Smooth muscle cell (in vitro differentiated cells): ENCODE measurements around the gene LIPC. TPM values are rescaled to one million over a fixed set of nuclear protein-coding genes. Genes with fewer than 3 reads are reported as not detected.

Experiments
- DNase-seq: peaks from one replicate; lab custom pipeline; 2025; ENCODE audit not compliant: unreplicated experiment; lab: John Stamatoyannopoulos, UW
- H2AFZ ChIP-seq: fragments of 200-600 bp; sonication (generic); 2 replicates; pipeline ENCODE4 v1.6.0; 2016; ENCODE audit warnings: antibody characterized with exemption, low read depth, mild to moderate bottlenecking
- H3F3A ChIP-seq: fragments of 200-600 bp; sonication (generic); 2 replicates; pipeline ENCODE4 v1.6.0; 2017; ENCODE audit warnings: antibody characterized with exemption, low read depth
- H3K27ac ChIP-seq: fragments of 200-600 bp; sonication (generic); 2 replicates; pipeline ENCODE4 v1.5.1; 2016; ENCODE audit warnings: low read depth, mild to moderate bottlenecking
- H3K27me3 ChIP-seq: fragments of 200-600 bp; sonication (generic); 2 replicates; pipeline ENCODE4 v1.6.1; 2016; ENCODE audit warnings: low read depth, mild to moderate bottlenecking
- H3K36me3 ChIP-seq: fragments of 200-600 bp; sonication (generic); 2 replicates; pipeline ENCODE4 v1.5.1; 2016; ENCODE audit warnings: low read depth
- H3K4me1 ChIP-seq: fragments of 200-600 bp; sonication (generic); 2 replicates; pipeline ENCODE4 v1.5.1; 2016; ENCODE audit warnings: low read depth
- H3K4me2 ChIP-seq: fragments of 200-600 bp; sonication (generic); 2 replicates; pipeline ENCODE4 v1.6.0; 2016; ENCODE audit warnings: mild to moderate bottlenecking
- H3K4me3 ChIP-seq: fragments of 200-600 bp; sonication (generic); 2 replicates; pipeline ENCODE4 v1.5.1; 2016; ENCODE audit warnings: mild to moderate bottlenecking
- H3K79me2 ChIP-seq: fragments of 200-600 bp; sonication (generic); 2 replicates; pipeline ENCODE4 v1.6.0; 2016; ENCODE audit warnings: low read depth, mild to moderate bottlenecking
- H3K9ac ChIP-seq: fragments of 200-600 bp; sonication (generic); 2 replicates; pipeline ENCODE4 v1.6.0; 2016; ENCODE audit warnings: low read depth
- H3K9me3 ChIP-seq: fragments of 200-600 bp; sonication (generic); replicated peaks from 2 replicates; pipeline ENCODE4 v1.5.1; 2016; ENCODE audit warnings: low read depth
- H4K20me1 ChIP-seq: fragments of 200-600 bp; sonication (generic); 2 replicates; pipeline ENCODE4 v1.6.0; 2016; ENCODE audit warnings: low read depth
- CTCF ChIP-seq: fragments of 200-600 bp; sonication (generic); IDR thresholded peaks from 2 replicates; pipeline ENCODE4 v1.5.1; 2017; ENCODE audit warnings: borderline replicate concordance, mild to moderate bottlenecking, antibody characterized with exemption; ENCODE audit not compliant: insufficient read depth, poor library complexity, severe bottlenecking
- WGBS: methylation state at CpG from one replicate; pipeline ENCODE4 v1.1.7; 2016; ENCODE audit warnings: low lambda C conversion rate; 5-methylcytosine and 5-hydroxymethylcytosine counted together
- polyA plus RNA-seq: library from polyadenylated mRNA; unstranded; fragments of >200 nt; fragmentation: Nextera tagmentation; extraction: Ambion mirVana; gene quantifications from 2 replicates; pipeline ENCODE4 v1.2.1, GENCODE V29; 2016
- total RNA-seq: library from RNA; depleted of rRNA; stranded (reverse); fragments of >200 nt; gene quantifications from 2 replicates; pipeline ENCODE4 v1.2.3, GENCODE V29; 2014

LIPC gene
- total and polyA plus RNA-seq, 2 experiments from 2014 or later, result not detected

GRCh38 chr15:58595516-58596263 is 163.9 kb downstream of the LIPC start:
- Histone ChIP-seq H3K4me1 (no peaks in the 10 kb centered on the region), H3K79me2 (no peaks in the 10 kb centered on the region), H2AFZ (no peak overlapping the region), H3K9ac (no peak overlapping the region), H4K20me1 (no peaks in the 10 kb centered on the region), H3K27ac (no peak overlapping the region), H3K36me3 (peaks cover 3% of the 10 kb centered on the region), H3K27me3 (no peaks in the 10 kb centered on the region), H3K4me3 (no peak overlapping the region), H3K4me2 (no peak overlapping the region), H3F3A (no peaks in the 10 kb centered on the region), H3K9me3 (no peaks in the 10 kb centered on the region)
- WGBS, result 74% methylated on average over 3 of the region's 3 CpGs
- TF ChIP-seq CTCF, result no peak
- no peak for DNase-seq

- H3K4me1 ChIP-seq, result no peaks in the 10 kb centered on the region
- H3K27me3 ChIP-seq, result no peaks in the 10 kb centered on the region
- H3K9ac ChIP-seq, result no peak overlapping the region
- no peaks in the 10 kb centered on the region for H3F3A ChIP-seq
- no peaks in the 10 kb centered on the region for H4K20me1 ChIP-seq
- 73% methylated on average over 4 of the region's 4 CpGs for WGBS
- DNase-seq, result no peak
- peaks cover 6% of the 10 kb centered on the region for H3K79me2 ChIP-seq
- H3K9me3 ChIP-seq, result no peaks in the 10 kb centered on the region
- peaks cover 6% of the 10 kb centered on the region for H3K36me3 ChIP-seq
- H3K27ac ChIP-seq, result no peak overlapping the region
- no peak overlapping the region for H3K4me2 ChIP-seq
- H2AFZ ChIP-seq, result no peak overlapping the region
- no peak overlapping the region for H3K4me3 ChIP-seq
- TF ChIP-seq CTCF, result no peak
Observed at GRCh38 chr15:58597943-58598828, 166.4 kb downstream of the LIPC start.

GRCh38 chr15:58598829-58599210 is 167.0 kb downstream of the LIPC start:
- Histone ChIP-seq H3K9me3 (no peaks in the 10 kb centered on the region), H3K4me3 (no peak overlapping the region), H2AFZ (no peak overlapping the region), H3K4me1 (no peaks in the 10 kb centered on the region), H3K27me3 (no peaks in the 10 kb centered on the region), H3K36me3 (peaks cover 6% of the 10 kb centered on the region), H3K79me2 (peaks cover 6% of the 10 kb centered on the region), H3K9ac (no peak overlapping the region), H3F3A (no peaks in the 10 kb centered on the region), H3K4me2 (no peak overlapping the region), H3K27ac (no peak overlapping the region), H4K20me1 (no peaks in the 10 kb centered on the region)
- WGBS, result 96% methylated on average over 3 of the region's 4 CpGs
- no peak for DNase-seq
- TF ChIP-seq CTCF, result no peak
